ENCODE measurements around the gene KDR. TPM values are rescaled to one million over a fixed set of nuclear protein-coding genes. Genes with fewer than 3 reads are reported as not detected.

Gene KDR
- polyA plus RNA-seq, 1 of the 3 experiments (the other 2 are of a cell fraction) = not detected

- no peak overlapping the region for H3K27ac ChIP-seq (ENCODE audit: low read depth in 2 of 2, low read length in 1 of 2)
- H3K9me3 ChIP-seq = no peaks in the 10 kb centered on the region
- H2AFZ ChIP-seq (ENCODE audit: low read depth) = no peak overlapping the region
- H4K20me1 ChIP-seq (ENCODE audit: insufficient read depth) = no peaks in the 10 kb centered on the region
- no peaks in the 10 kb centered on the region for H3K4me1 ChIP-seq (ENCODE audit: control insufficient read depth in 1 of 2, insufficient read depth in 2 of 2, low read depth in 1 of 2, low read length in 1 of 2)
- H3K79me2 ChIP-seq (ENCODE audit: insufficient read depth) = no peaks in the 10 kb centered on the region
- no peak for DNase-seq
- POLR2A ChIA-PET = no interaction called here
- WGBS (ENCODE audit: low lambda C conversion rate) = 18% methylated on average over 5 of the region's 5 CpGs
- H3K36me3 ChIP-seq (replicated peaks in 1 of 2; ENCODE audit: control insufficient read depth in 1 of 2, insufficient read depth in 2 of 2, low read length in 1 of 2) = no peaks in the 10 kb centered on the region
- H3K4me2 ChIP-seq = no peak overlapping the region
- H3K9ac ChIP-seq = no peak overlapping the region
- H3K27me3 ChIP-seq (ENCODE audit: insufficient read depth) = no peaks in the 10 kb centered on the region
- TF ChIP-seq MAX (IDR thresholded peaks at IDR 0.05; ENCODE audit: low read depth) (no peak), RFX5 (IDR thresholded peaks at IDR 0.05; ENCODE audit: low read length) (no peak), GATA2 (CRISPR knock-in tag; IDR thresholded peaks at IDR 0.05) (no peak), SIN3A (IDR thresholded peaks at IDR 0.05; ENCODE audit: borderline replicate concordance, low read depth, low read length) (no peak), CHD2 (IDR thresholded peaks at IDR 0.05; ENCODE audit: low read length, partially characterized antibody) (no peak)
- CTCF ChIA-PET = interaction anchor here (0.9 kb wide), 1 partner anchor 105 kb away, joined by 3 read pairs; no protein-coding TSS in a partner anchor
- no peaks in the 10 kb centered on the region for H3K9me2 ChIP-seq
- H3K4me3 ChIP-seq (ENCODE audit: low read depth in 2 of 2, low read length in 1 of 2) = no peak overlapping the region
- H3F3A ChIP-seq (replicated peaks; ENCODE audit: insufficient read depth) = no peaks in the 10 kb centered on the region
These were observed 49.3 kb downstream of the KDR start for GRCh38 chr4:55075823-55076716.

GRCh38 chr4:55075376-55075775 is 50.0 kb downstream of the KDR start:
- CTCF ChIA-PET = no interaction called here
- H3K36me3 ChIP-seq (replicated peaks in 1 of 2; ENCODE audit: control insufficient read depth in 1 of 2, insufficient read depth in 2 of 2, low read length in 1 of 2) = no peaks in the 10 kb centered on the region
- no peak overlapping the region for H2AFZ ChIP-seq (ENCODE audit: low read depth)
- no peak overlapping the region for H3K9ac ChIP-seq
- no peaks in the 10 kb centered on the region for H3K27me3 ChIP-seq (ENCODE audit: insufficient read depth)
- H3K4me3 ChIP-seq (ENCODE audit: low read depth in 2 of 2, low read length in 1 of 2) = no peak overlapping the region
- TF ChIP-seq TEAD4 (IDR thresholded peaks at IDR 0.05; ENCODE audit: borderline replicate concordance, insufficient read depth) (no peak), POLR2AphosphoS5 (IDR thresholded peaks at IDR 0.05; ENCODE audit: low read depth, low read length) (no peak), CHD2 (IDR thresholded peaks at IDR 0.05; ENCODE audit: low read length, partially characterized antibody) (no peak), GABPA (IDR thresholded peaks at IDR 0.05; ENCODE audit: low read depth) (no peak), SMC3 (IDR thresholded peaks at IDR 0.05; ENCODE audit: low read depth, low read length) (no peak), YY1 (IDR thresholded peaks at IDR 0.05; ENCODE audit: low read depth) (no peak), TCF12 (IDR thresholded peaks at IDR 0.05) (no peak), GATA2 (CRISPR knock-in tag; IDR thresholded peaks at IDR 0.05) (no peak), RFX5 (IDR thresholded peaks at IDR 0.05; ENCODE audit: low read length) (no peak), RXRA (IDR thresholded peaks at IDR 0.05; ENCODE audit: borderline replicate concordance, low read depth) (no peak), CTCF (IDR thresholded peaks at IDR 0.05) (no peak), ELF1 (IDR thresholded peaks at IDR 0.05) (no peak), JUND (IDR thresholded peaks at IDR 0.05) (no peak), IRF3 (IDR thresholded peaks at IDR 0.05; ENCODE audit: low read depth, low read length) (no peak)
- H3K4me2 ChIP-seq = no peak overlapping the region
- 40% methylated on average over 3 of the region's 3 CpGs for WGBS (ENCODE audit: low lambda C conversion rate)
- no peaks in the 10 kb centered on the region for H3K4me1 ChIP-seq (ENCODE audit: control insufficient read depth in 1 of 2, insufficient read depth in 2 of 2, low read depth in 1 of 2, low read length in 1 of 2)
- DNase-seq = no peak
- POLR2A ChIA-PET = no interaction called here
- H3K9me3 ChIP-seq = no peaks in the 10 kb centered on the region
- H3K9me2 ChIP-seq = no peaks in the 10 kb centered on the region
- no peaks in the 10 kb centered on the region for H3F3A ChIP-seq (replicated peaks; ENCODE audit: insufficient read depth)
- no peaks in the 10 kb centered on the region for H3K79me2 ChIP-seq (ENCODE audit: insufficient read depth)
- no peaks in the 10 kb centered on the region for H4K20me1 ChIP-seq (ENCODE audit: insufficient read depth)
- no peak overlapping the region for H3K27ac ChIP-seq (ENCODE audit: low read depth in 2 of 2, low read length in 1 of 2)

Measured in SK-N-SH (cell line).